K562 (cell line): ENCODE results near the gene TPGS1. TPM values are rescaled to one million over a fixed set of nuclear protein-coding genes. Genes with fewer than 3 reads are reported as not detected.

Source experiments
- CTCFL ChIP-seq: IDR thresholded peaks from 2 replicates; pipeline ENCODE4 v1.6.1; 2011; ENCODE audit warnings: borderline replicate concordance, low read depth, mild to moderate bottlenecking, moderate library complexity, low read length; ENCODE audit not compliant: insufficient read depth, poor library complexity, severe bottlenecking
- E2F4 ChIP-seq: sonication (generic); formaldehyde crosslinking; IDR thresholded peaks from 2 replicates; pipeline ENCODE4 v1.8.0; 2022; ENCODE audit warnings: mild to moderate bottlenecking, low read depth, missing genetic modification reagents
- ELF4 ChIP-seq: fragments of 450-650 bp; formaldehyde crosslinking; IDR thresholded peaks from 2 replicates; pipeline ENCODE4 v1.4.0; 2022; ENCODE audit warnings: missing genetic modification characterization
- GABPB2 ChIP-seq: fragments of 250-450 bp; sonication (Bioruptor Pico); conservative IDR thresholded peaks from 2 replicates; pipeline ENCODE4 v1.5.1; 2021; ENCODE audit warnings: mild to moderate bottlenecking
- GTF2E2 ChIP-seq: fragments of 200-800 bp; sonication (Bioruptor generic); IDR thresholded peaks from 2 replicates; pipeline ENCODE4 v1.6.1; 2016; ENCODE audit warnings: missing genetic modification characterization, missing compliant biosample characterization
- HLTF ChIP-seq: fragments of 450-650 bp; IDR thresholded peaks from 2 replicates; pipeline ENCODE4 v1.6.1; 2016
- IRF2 ChIP-seq: sonication (generic); formaldehyde crosslinking; IDR thresholded peaks from 2 replicates; pipeline ENCODE4 v1.8.1; 2022; ENCODE audit warnings: mild to moderate bottlenecking, missing genetic modification reagents
- L3MBTL2 ChIP-seq: fragments of 450-650 bp; IDR thresholded peaks from 2 replicates; pipeline ENCODE4 v1.6.1; 2016; ENCODE audit warnings: mild to moderate bottlenecking, moderate library complexity
- MAFG ChIP-seq: fragments of 450-650 bp; conservative IDR thresholded peaks from 2 replicates; pipeline ENCODE4 v1.6.1; 2016; ENCODE audit warnings: missing genetic modification characterization, missing compliant biosample characterization
- NR2C2 ChIP-seq, 2 experiments: fragments of 200-800 bp in 1 of 2; sonication (Bioruptor generic) in 1 of 2; sonication (generic) in 1 of 2; formaldehyde crosslinking in 1 of 2; IDR thresholded peaks; 2 replicates each; pipeline versions ENCODE4 v1.6.1 to v1.8.0; 2016 to 2022; ENCODE audit warnings: mild to moderate bottlenecking in 1 of 2, missing compliant biosample characterization in 1 of 2, missing genetic modification characterization in 1 of 2, missing genetic modification reagents in 1 of 2
- TFAP4 ChIP-seq: sonication (generic); formaldehyde crosslinking; IDR thresholded peaks from 2 replicates; pipeline ENCODE4 v1.8.0; 2022; ENCODE audit warnings: missing genetic modification reagents, mild to moderate bottlenecking, moderate library complexity, borderline replicate concordance
- ZNF184 ChIP-seq: sonication (generic); formaldehyde crosslinking; IDR thresholded peaks from 2 replicates; pipeline ENCODE4 v1.5.0; 2020; ENCODE audit warnings: missing genetic modification reagents
- ZNF324 ChIP-seq: fragments of 250-450 bp; sonication (Bioruptor Pico); IDR thresholded peaks from 2 replicates; pipeline ENCODE4 v1.4.0; 2020; ENCODE audit warnings: mild to moderate bottlenecking
- ZNF41 ChIP-seq: fragments of 250-450 bp; sonication (Bioruptor Pico); conservative IDR thresholded peaks from 2 replicates; pipeline ENCODE4 v1.4.0; 2020; ENCODE audit warnings: mild to moderate bottlenecking
- polyA plus RNA-seq, 8 experiments: library from polyadenylated mRNA; depleted of rRNA in 4 of 8; stranded (reverse) in 5 of 8; unstranded in 3 of 8; fragments of >200 nt; fragmentation: Nextera tagmentation in 2 of 8; fragmentation: Illumina TruSeq in 1 of 8; extraction: Ambion mirVana in 2 of 8; extraction: Trizol in 1 of 8; gene quantifications; 2 replicates each; pipeline versions ENCODE4 v1.2.1 to v1.2.3, GENCODE V29; 2011 to 2014; ENCODE audit warnings: inconsistent platforms in 1 of 8, missing spikeins in 1 of 8
- total RNA-seq, 7 experiments: library from RNA; depleted of rRNA in 6 of 7; stranded (reverse); fragments of >200 nt in 6 of 7; fragmentation: Illumina TruSeq in 2 of 7; extraction: Trizol in 2 of 7; gene quantifications; 2 replicates each; pipeline versions ENCODE4 v1.2.1 to v1.2.3, GENCODE V29; 2011 to 2021; ENCODE audit warnings: low replicate concordance in 1 of 7
- TF ChIP-seq, protein P1 (sequence below): IDR thresholded peaks from 2 replicates; pipeline ENCODE4 v1.6.1; 2014; ENCODE audit warnings: antibody characterized with exemption
- TF ChIP-seq, protein P2 (sequence below): fragments of 250-450 bp; sonication (Bioruptor Pico); IDR thresholded peaks from 2 replicates; pipeline ENCODE4 v1.5.0; 2021
- TF ChIP-seq, protein P3 (sequence below): fragments of 250-450 bp; sonication (Bioruptor Pico); IDR thresholded peaks from 2 replicates; pipeline ENCODE4 v1.8.0; 2022; ENCODE audit warnings: moderate library complexity, mild to moderate bottlenecking, inconsistent platforms

Gene TPGS1
- total and polyA plus RNA-seq, 9 of the 15 experiments (the other 6 are each of a cell fraction or from before 2014, with no cell fraction given) = 0.30 to 31.6 (median 1.2) TPM; not detected in 2

DNA sequence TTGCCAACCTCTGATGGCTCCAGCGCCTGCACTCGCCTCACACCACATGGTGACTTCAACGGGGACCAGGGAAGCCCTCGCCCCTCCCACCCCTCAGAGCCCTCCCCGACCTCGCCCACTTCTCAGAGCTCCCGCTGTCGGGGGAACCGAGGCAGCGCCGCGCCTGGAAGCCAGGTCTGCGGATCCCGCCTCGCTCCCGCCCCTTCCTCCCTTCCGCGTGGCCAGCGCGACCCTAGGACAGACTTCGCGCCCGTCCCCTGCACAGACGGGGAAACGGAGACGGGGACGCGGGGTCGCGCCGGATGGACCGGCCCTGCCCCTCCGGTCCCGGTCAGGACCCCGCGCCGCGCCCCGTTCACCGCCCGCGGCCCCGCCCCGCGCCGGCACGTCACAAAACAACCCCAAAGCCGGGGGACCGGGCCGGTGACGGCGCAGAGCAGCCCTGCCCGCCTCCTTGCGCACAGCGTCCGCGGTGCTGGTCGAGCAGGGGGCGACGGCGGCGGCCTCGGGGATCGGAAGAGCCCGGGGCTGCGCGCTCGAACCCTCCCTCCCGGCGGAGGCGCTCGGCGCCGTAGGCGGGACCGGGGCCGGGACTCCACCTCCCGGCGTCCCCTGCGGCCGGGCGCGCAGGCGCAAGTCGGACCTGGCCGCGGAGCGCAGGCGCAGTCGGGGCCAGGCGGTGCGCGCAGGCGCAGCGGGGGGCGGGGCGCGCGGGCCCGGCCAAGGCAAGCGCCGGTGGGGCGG lies 23.9 kb downstream of the TPGS1 start (continued):
- TF ChIP-seq GABPB2 (CRISPR knock-in tag) = no peak
- TF ChIP-seq, protein P1, sequence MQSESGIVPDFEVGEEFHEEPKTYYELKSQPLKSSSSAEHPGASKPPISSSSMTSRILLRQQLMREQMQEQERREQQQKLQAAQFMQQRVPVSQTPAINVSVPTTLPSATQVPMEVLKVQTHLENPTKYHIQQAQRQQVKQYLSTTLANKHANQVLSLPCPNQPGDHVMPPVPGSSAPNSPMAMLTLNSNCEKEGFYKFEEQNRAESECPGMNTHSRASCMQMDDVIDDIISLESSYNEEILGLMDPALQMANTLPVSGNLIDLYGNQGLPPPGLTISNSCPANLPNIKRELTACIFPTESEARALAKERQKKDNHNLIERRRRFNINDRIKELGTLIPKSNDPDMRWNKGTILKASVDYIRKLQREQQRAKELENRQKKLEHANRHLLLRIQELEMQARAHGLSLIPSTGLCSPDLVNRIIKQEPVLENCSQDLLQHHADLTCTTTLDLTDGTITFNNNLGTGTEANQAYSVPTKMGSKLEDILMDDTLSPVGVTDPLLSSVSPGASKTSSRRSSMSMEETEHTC = no peak
- no peak for TF ChIP-seq IRF2 (CRISPR knock-in tag)
- peak; percentile 51; the same call in 1 of the 2 replicates for TF ChIP-seq TFAP4
- peak; percentile 58 for TF ChIP-seq CTCFL
- TF ChIP-seq ZNF324 (CRISPR knock-in tag) = peak; percentile 74
- no peak for TF ChIP-seq ZNF41 (CRISPR knock-in tag)
- TF ChIP-seq ELF4 = 0 out of 2 replicates have a peak, but pooled peaks have one; percentile 5
- peak; percentile 77 for TF ChIP-seq L3MBTL2
- TF ChIP-seq GTF2E2 (tag) = no peak
- no peak for TF ChIP-seq MAFG (tag)
- TF ChIP-seq, protein P2, sequence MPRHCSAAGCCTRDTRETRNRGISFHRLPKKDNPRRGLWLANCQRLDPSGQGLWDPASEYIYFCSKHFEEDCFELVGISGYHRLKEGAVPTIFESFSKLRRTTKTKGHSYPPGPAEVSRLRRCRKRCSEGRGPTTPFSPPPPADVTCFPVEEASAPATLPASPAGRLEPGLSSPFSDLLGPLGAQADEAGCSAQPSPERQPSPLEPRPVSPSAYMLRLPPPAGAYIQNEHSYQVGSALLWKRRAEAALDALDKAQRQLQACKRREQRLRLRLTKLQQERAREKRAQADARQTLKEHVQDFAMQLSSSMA (CRISPR knock-in tag) = no peak
- TF ChIP-seq ZNF184 (CRISPR knock-in tag) = no peak
- TF ChIP-seq NR2C2 (CRISPR knock-in tag; IDR thresholded peaks at IDR 0.05) = 0 out of 2 replicates have a peak, but pooled peaks have one; percentile 41
- peak; percentile 67 for TF ChIP-seq NR2C2 (tag; IDR thresholded peaks at IDR 0.05)
- TF ChIP-seq, protein P3, sequence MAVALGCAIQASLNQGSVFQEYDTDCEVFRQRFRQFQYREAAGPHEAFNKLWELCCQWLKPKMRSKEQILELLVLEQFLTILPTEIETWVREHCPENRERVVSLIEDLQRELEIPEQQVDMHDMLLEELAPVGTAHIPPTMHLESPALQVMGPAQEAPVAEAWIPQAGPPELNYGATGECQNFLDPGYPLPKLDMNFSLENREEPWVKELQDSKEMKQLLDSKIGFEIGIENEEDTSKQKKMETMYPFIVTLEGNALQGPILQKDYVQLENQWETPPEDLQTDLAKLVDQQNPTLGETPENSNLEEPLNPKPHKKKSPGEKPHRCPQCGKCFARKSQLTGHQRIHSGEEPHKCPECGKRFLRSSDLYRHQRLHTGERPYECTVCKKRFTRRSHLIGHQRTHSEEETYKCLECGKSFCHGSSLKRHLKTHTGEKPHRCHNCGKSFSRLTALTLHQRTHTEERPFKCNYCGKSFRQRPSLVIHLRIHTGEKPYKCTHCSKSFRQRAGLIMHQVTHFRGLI (CRISPR knock-in tag) = peak; percentile 87; the same call in 1 of the 2 replicates
- no peak for TF ChIP-seq E2F4 (CRISPR knock-in tag)
- no peak for TF ChIP-seq HLTF
